Suprapubic skin (tissue), 4 donors: ENCODE measurements around the gene ANKRD65. TPM values are rescaled to one million over a fixed set of nuclear protein-coding genes. Genes with fewer than 3 reads are reported as not detected.
A peak's percentile ranks its signal among the peaks of the same experiment; 100 is the strongest.

ENCODE experiments used
- DNase-seq, 2 donors: peaks; one replicate each; pipeline ENCODE4 v3.0.0-alpha.2; 2019; ENCODE audit warnings: low spot score in 2 of 2
- H3K27ac ChIP-seq: fragments of 200-600 bp; sonication (generic); one replicate; pipeline ENCODE4 v1.5.1; 2019
- H3K27me3 ChIP-seq: fragments of 200-600 bp; sonication (generic); one replicate; pipeline ENCODE4 v1.5.1; 2019
- H3K36me3 ChIP-seq: fragments of 200-600 bp; sonication (generic); one replicate; pipeline ENCODE4 v1.5.1; 2019
- H3K4me1 ChIP-seq: fragments of 200-600 bp; sonication (generic); one replicate; pipeline ENCODE4 v1.5.1; 2019
- H3K4me3 ChIP-seq: fragments of 200-600 bp; sonication (generic); one replicate; pipeline ENCODE4 v1.5.1; 2019; ENCODE audit warnings: mild to moderate bottlenecking
- H3K9me3 ChIP-seq: fragments of 200-600 bp; sonication (generic); one replicate; pipeline ENCODE4 v1.5.1; 2019
- CTCF ChIP-seq, 2 donors: fragments of 200-600 bp in 1 of 2; fragments of 450-650 bp in 1 of 2; sonication (generic) in 1 of 2; IDR thresholded peaks; one replicate each; pipeline ENCODE4 v1.5.1; 2016 to 2019; ENCODE audit warnings: antibody characterized with exemption in 2 of 2, mild to moderate bottlenecking in 1 of 2, moderate library complexity in 1 of 2
- EP300 ChIP-seq: sonication (generic); formaldehyde crosslinking; IDR thresholded peaks from one replicate; pipeline ENCODE4 v1.6.1; 2017; ENCODE audit warnings: antibody characterized with exemption
- POLR2A ChIP-seq, 2 donors: fragments of 450-650 bp; IDR thresholded peaks; one replicate each; pipeline ENCODE4 v1.6.1; 2017; ENCODE audit warnings: antibody characterized with exemption in 2 of 2, mild to moderate bottlenecking in 2 of 2, moderate library complexity in 2 of 2
- POLR2AphosphoS5 ChIP-seq, 3 donors: sonication (generic); formaldehyde crosslinking; IDR thresholded peaks; one replicate each; pipeline ENCODE4 v1.6.1; 2017; ENCODE audit warnings: antibody characterized with exemption in 3 of 3
- WGBS: methylation state at CpG from one replicate; pipeline ENCODE4 v1.1.5; 2018; 5-methylcytosine and 5-hydroxymethylcytosine counted together
- total RNA-seq, 4 donors: library from RNA; depleted of rRNA; stranded (reverse); fragments of >200 nt; gene quantifications; one replicate each; pipeline ENCODE4 v1.1.0, GENCODE V29; 2016

The ANKRD65 gene
- total RNA-seq, 4 donors from 2014 or later: 2.8 to 10.3 (median 5.9) TPM

DNA sequence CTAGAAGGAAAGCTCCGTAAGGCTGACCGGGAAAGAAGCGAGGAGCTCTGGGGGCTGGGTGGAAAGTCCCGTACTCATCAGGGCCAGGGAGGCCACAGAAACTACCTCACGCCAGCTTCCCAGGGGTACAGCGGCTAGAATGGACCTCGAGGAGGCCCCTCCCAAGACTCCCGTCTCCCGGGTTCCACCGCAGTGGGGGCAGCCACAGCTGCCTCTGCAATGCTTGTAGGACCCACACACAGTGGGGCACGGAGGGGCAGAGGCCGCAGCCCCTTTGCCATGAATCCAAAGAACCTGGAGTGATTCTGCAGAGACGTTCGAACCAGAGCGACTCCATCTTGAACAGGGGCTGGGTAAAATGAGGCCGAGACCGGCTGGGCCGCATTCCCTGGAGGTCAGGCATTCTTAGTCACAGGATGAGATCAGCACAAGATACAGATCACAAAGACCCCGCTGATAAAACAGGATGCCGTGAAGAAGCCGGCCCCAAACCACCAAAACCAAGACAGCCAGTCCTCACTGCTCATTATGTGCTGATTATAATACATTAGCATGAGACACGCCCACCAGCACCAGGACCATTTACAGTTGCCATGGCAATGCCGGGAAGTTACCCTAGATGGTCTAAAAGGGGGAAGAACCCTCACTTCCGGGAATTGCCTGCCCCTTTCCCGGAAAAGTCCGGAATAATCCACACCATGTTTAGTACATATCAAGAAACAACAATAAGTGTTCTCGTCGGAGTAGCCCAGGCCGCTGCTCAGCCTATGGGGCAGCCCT is 1.6 kb upstream of the ANKRD65 start:
- H3K36me3 ChIP-seq: no peaks in the 10 kb centered on the region
- WGBS: 69% methylated on average over 17 of the region's 29 CpGs
- peaks cover 14% of the 10 kb centered on the region for H3K27me3 ChIP-seq
- no peak for DNase-seq
- no peak for TF ChIP-seq CTCF (IDR thresholded peaks at IDR 0.05)
- no peak overlapping the region for H3K4me3 ChIP-seq
- H3K9me3 ChIP-seq: no peaks in the 10 kb centered on the region
- H3K27ac ChIP-seq: no peak overlapping the region
- H3K4me1 ChIP-seq: peaks cover 55% of the 10 kb centered on the region

DNA sequence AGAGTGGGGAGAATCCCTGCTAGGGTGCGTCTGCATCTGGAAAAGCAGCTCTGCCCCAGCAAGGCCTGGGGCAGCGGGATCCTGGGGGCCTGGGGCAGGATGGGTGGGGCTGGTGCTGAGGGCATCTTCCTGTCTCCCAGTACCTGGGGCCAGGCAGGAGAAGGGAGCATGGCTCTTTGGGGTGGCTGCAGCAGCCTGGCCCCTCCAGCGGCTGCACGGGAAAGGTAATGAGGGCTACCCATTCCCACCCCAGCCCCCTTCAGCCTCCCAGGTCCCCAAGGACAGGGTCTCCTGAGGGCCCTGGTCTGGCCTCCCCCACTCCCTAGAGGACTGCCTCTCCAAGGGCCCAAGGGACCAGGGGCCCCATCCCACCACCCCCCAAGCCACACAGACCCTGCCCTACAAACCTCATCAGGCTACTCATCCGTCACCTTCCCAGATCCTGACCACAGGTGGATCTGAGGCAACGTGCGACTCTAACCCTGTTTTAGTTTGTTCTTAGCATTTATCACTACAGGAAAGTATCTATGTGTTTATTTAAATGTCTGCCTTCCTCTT is 910 bp upstream of the ANKRD65 start:
- 74% methylated on average over 7 of the region's 7 CpGs for WGBS
- Histone ChIP-seq H3K4me3 (no peak overlapping the region), H3K36me3 (no peaks in the 10 kb centered on the region), H3K9me3 (no peaks in the 10 kb centered on the region), H3K27me3 (peaks cover 8% of the 10 kb centered on the region), H3K27ac (no peak overlapping the region), H3K4me1 (peaks cover 50% of the 10 kb centered on the region)
- DNase-seq: no peak
- TF ChIP-seq EP300: no peak
- no peak for TF ChIP-seq POLR2AphosphoS5 (IDR thresholded peaks at IDR 0.05)
- no peak for TF ChIP-seq CTCF (IDR thresholded peaks at IDR 0.05)
- TF ChIP-seq POLR2A (IDR thresholded peaks at IDR 0.05): no peak

DNA sequence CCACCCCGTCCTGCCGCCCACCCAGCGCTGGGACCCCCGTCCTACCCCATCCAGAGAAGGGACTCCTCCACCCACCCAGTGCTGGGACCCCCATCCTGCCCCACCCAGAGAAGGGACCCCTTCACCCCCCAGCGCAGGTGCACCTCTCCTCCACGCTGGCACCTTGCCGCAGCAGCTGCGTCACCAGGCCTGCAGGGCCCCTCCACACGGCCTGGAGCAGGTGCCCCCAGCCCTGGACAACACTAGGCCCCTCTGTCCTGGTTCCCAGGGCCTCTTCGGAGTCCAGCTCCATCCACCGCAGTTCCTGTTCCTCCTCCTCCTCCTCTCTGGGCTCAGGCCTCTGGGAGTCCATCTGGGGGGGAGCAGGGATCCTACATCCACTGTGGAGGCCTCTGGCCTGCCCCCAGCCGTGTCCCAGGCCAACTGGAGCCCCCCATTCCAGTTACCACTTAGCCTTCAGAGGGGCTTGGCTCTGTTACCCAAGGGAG is 378 bp downstream of the ANKRD65 start:
- TF ChIP-seq POLR2A (IDR thresholded peaks at IDR 0.05): no peak
- no peak for TF ChIP-seq EP300
- TF ChIP-seq POLR2AphosphoS5 (IDR thresholded peaks at IDR 0.05): no peak
- no peak overlapping the region for H3K27ac ChIP-seq
- peaks cover 46% of the 10 kb centered on the region for H3K4me1 ChIP-seq
- WGBS: 49% methylated on average over 7 of the region's 12 CpGs
- no peaks in the 10 kb centered on the region for H3K36me3 ChIP-seq
- H3K27me3 ChIP-seq: no peaks in the 10 kb centered on the region
- DNase-seq: no peak
- peak overlapping the region; percentile 54 for H3K4me3 ChIP-seq
- H3K9me3 ChIP-seq: no peaks in the 10 kb centered on the region

DNA sequence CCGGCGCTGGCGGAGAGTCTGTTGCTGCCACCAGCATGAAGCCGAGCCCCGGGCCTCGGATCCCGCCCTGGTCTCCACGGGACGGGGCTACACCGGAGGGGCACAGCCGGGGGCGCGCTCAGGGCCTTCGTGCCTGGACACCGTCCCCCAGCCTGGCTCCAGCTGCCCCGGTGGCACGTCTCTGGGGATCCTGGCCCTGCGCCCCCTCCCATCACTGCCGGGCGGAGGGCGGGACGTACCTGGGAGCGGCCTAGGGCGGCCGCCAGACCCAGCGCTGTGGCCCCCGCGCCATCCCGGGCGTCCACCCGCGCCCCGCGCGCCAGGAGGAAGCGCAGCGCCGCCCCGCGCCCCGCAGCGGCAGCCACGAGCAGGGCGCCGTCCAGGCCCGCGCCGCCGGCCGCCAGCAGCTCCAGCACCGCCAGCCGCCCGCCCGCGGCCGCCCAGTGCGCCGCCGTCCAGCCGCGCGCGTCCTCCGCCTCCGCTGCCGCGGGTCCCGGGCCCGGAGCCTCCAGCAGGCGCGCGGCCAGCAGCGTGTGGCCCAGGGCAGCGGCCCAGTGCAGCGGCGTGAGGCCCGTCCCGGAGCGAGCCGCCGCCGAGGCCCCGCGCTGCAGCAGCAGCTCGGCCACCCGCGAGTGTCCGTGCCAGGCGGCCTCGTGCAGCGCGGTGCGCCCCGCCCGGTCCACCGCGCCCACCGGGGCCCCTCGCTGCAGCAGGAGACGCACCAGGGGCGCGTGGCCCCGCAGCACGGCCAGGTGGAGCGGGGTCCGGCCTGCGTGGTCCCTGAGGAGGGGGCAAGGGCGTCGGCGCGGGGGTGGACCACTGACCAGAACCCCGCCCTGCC is 1.0 kb downstream of the ANKRD65 start:
- Histone ChIP-seq H3K36me3 (no peaks in the 10 kb centered on the region), H3K27me3 (no peaks in the 10 kb centered on the region), H3K4me1 (peaks cover 46% of the 10 kb centered on the region), H3K27ac (peak overlapping the region; percentile 35), H3K4me3 (peak overlapping the region; percentile 54), H3K9me3 (no peaks in the 10 kb centered on the region)
- no peak for DNase-seq
- WGBS: 0% methylated on average over 6 of the region's 112 CpGs
- TF ChIP-seq EP300 (no peak), POLR2A (IDR thresholded peaks at IDR 0.05) (no peak), CTCF (IDR thresholded peaks at IDR 0.05) (peak in 1 of 2 donors; percentile 4)

DNA sequence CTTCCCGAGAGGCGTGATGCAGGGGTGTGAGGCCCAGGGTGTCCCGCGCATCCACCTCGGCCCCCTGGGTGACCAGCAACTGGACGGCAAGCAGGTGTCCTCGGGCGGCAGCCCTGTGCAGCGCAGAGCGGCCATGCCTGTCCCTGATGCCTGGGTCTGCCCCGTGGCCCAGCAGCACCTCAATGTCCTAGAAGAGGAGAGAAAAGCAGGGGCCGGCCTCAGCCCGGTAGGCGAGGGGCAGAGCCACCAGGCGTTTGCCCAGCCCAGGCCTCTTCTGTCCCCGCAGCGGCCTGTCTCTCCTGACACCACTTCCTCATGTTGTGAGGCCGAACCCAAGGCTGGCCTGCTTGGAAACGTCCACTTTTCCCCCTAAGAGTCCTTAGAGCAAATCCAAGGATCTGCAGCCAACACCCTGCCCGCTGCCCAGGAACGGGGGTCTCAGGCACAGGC is 1.7 kb downstream of the ANKRD65 start:
- no CpG with 5 or more reads among the region's 21 CpGs for WGBS
- Histone ChIP-seq H3K4me1 (peaks cover 46% of the 10 kb centered on the region), H3K27ac (peak overlapping the region; percentile 35), H3K9me3 (no peaks in the 10 kb centered on the region), H3K4me3 (peak overlapping the region; percentile 54), H3K36me3 (no peaks in the 10 kb centered on the region), H3K27me3 (no peaks in the 10 kb centered on the region)
- DNase-seq: no peak
- no peak for TF ChIP-seq CTCF (IDR thresholded peaks at IDR 0.05)
- TF ChIP-seq POLR2AphosphoS5 (IDR thresholded peaks at IDR 0.05): no peak
- TF ChIP-seq EP300: no peak
- TF ChIP-seq POLR2A (IDR thresholded peaks at IDR 0.05): no peak
